GM15510 (cell line): ENCODE data around the gene MAGEA6.
"Not testable (repeated sequence)": the region's sequence is repeated elsewhere in the genome, so short reads cannot be mapped to it uniquely, and the experiment has no call there.

Source experiments
- POLR2A ChIP-seq: IDR thresholded peaks from 3 replicates; pipeline ENCODE4 v1.6.1; 2011; ENCODE audit warnings: borderline replicate concordance; ENCODE audit not compliant: insufficient read length; ENCODE audit errors: extremely low read depth

MAGEA6 gene, protein sequence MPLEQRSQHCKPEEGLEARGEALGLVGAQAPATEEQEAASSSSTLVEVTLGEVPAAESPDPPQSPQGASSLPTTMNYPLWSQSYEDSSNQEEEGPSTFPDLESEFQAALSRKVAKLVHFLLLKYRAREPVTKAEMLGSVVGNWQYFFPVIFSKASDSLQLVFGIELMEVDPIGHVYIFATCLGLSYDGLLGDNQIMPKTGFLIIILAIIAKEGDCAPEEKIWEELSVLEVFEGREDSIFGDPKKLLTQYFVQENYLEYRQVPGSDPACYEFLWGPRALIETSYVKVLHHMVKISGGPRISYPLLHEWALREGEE

DNA sequence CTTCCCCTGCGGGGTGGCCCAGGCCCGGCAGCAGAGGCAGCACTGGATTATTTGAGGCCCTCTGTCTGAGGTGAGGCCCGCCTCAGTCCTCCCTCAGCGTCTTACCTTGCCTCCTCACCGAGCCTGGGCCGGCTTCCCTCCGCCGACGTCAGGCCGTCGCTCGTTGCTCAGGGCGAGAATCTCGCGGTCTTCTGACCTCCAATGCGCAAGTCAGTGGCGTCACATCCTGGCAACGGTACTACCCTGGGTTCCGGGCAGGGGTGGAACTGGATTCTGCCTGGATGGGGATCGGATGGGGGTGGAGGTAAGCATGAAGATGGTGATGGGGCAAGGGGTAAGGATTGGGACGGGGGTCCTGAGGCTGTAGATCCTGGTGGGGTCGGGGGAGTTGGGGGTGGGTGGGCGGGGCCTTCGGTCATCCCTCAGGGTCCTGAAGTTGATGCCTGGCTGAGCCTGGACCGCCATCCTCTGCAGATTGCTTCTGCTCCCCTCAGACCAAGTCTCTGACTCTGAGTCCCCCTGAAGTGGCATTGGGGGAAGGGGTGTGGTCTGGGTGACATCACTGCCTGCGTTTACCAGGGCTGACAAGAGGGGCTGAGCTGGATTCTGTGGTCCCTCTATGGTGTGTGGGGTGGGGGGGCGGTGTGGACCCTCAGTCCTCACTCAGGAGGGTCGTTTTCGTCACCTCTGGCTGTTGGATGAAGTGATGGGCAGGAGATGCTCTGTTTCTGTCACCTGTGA, at the start of gene MAGEA6:
Gene MAGEA6 (minus strand): TSS at position 141 of the 741 bp plus-strand sequence. CDS start 2,039 bp downstream, outside the sequence.
- TF ChIP-seq POLR2A = not testable (repeated sequence)

DNA sequence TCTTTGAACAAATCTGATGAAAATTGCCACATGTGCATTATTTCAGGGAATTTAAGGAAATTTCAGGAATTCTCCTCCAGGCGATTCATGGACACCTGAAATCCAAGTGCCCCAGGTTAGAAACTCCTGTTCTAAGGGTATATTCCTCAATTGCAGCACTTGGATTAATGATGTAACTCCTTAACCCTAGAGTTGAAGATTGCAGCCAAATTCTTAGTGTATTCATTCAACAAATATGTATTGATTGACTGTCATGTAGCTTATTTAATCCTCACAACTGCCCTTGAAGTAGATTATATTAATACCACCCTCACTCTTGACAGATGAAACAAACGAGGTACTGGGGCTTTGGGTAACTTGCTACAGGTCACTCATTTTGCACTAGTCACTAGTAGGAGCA, 49.8 kb upstream of the MAGEA6 start:
- TF ChIP-seq POLR2A = no peak

DNA sequence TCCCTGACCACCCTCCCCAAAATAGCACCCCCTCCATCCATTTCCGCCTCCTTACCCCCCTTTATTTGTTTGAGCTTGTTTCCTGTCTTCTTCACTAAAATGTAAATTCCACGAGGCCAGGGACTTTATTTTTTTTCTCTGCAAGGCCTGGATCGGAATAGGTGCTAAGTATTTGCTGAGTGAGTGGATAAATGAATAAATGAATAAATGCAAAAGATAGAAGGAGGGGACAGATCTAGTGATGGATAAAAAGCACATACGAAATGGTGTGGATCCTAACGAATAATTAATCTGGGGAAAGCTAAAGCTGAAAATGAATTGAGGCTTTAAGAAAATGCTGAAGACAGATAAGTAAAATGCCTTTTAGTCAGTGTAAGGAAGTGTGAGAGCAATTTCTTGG, 48.9 kb upstream of the MAGEA6 start:
- TF ChIP-seq POLR2A = no peak

DNA sequence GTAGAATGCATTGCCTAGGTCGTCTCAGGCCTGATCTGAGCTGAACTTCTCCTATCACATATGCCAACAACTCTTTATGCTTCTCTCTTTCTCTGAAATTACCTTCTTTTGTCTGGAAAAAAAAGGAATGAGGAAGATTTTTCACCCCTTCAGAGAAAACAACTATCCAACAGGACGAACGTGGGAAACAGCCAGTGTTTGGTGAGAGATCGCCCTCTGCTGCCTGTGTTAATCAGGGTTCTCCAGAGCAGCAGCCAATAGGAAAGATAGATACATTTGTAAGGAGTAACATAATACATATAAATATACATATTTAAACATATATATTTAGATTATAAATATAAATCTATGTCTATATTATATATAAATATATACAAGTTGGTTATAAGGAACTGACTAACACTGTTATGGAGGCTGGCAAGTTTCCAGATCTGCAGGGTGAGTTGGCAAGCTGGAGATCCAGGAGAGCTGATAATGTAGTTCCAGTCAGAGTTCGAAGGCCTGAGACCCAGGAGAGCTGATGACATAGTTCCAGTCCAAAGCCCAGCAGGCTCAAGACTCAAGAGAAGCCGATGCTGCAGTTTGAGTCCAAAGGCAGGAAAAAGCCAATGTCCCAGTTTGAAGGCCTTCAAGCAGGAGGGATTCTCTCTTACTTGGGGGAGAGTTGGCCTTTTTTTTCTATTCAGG, 47.7 kb upstream of the MAGEA6 start:
- TF ChIP-seq POLR2A = no peak

DNA sequence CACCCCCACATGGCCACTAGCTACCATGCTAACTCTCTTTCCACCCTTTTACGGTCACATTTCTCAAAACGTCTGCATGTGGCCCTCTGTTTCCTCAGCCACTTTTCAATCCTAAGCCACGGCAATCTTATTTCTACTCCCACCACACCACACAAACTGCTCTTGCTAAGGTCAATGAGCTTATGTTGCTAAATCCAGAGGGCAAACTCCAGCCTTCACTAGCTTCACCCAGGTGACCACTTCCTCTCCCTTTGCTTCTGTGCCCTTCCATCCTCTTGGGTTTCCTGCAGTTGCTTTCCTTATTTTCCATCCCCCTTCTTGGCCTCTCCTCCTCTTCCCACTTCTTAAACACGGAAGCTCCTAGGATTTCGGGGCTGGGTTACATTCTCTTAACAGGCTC, 44.6 kb upstream of the MAGEA6 start:
- no peak for TF ChIP-seq POLR2A

- no peak for TF ChIP-seq POLR2A
These were observed 43.7 kb upstream of the MAGEA6 start for GRCh38 chrX:152813206-152813605.

DNA sequence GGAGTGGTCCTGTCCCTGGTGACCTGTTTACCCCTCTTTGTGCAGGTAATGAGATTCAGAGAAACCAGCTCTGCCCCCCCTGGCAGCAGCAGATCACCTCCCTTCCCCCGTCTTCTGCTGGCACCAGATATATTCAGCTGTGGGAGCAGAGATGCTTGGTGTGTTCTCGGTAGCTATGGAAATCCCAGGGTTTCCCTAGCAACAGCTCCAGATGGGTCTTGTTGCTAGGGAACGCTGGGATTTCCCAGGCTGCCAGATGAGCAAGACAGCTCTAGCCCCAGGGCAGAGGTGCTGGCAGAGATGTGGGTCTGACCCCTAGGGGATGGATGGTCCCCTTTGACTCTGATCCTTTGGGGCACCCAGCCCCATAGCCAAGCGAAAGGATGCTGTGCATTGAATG, 40.9 kb upstream of the MAGEA6 start:
- TF ChIP-seq POLR2A = no peak

- TF ChIP-seq POLR2A = no peak
These were observed 36.5 kb upstream of the MAGEA6 start for GRCh38 chrX:152806035-152806434.

DNA sequence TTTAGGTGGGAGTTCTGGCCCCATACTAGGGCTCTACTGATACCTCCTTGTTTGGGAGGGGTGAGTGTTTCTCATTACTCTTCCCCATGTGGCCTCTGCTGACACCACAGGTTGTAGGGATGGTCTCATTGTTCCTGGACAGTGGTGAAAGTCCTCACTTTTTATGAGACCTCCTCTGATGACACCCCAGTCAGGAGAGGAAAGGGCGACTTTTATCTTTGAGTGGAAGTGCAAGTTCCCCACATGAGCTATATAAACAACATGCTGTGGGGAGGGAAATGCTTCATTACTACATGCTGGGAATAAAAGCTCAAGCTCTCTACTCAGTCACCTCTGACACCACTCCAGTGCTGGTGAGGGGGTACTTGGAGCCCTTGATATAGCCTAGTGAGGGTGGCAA, 29.5 kb upstream of the MAGEA6 start:
- TF ChIP-seq POLR2A = no peak

- TF ChIP-seq POLR2A = not testable (repeated sequence)
These were observed 10.6 kb downstream of the MAGEA6 start, which contains the start of gene CSAG3 for GRCh38 chrX:152758918-152759317. CSAG3 (plus strand) TSS chrX:152759218.

DNA sequence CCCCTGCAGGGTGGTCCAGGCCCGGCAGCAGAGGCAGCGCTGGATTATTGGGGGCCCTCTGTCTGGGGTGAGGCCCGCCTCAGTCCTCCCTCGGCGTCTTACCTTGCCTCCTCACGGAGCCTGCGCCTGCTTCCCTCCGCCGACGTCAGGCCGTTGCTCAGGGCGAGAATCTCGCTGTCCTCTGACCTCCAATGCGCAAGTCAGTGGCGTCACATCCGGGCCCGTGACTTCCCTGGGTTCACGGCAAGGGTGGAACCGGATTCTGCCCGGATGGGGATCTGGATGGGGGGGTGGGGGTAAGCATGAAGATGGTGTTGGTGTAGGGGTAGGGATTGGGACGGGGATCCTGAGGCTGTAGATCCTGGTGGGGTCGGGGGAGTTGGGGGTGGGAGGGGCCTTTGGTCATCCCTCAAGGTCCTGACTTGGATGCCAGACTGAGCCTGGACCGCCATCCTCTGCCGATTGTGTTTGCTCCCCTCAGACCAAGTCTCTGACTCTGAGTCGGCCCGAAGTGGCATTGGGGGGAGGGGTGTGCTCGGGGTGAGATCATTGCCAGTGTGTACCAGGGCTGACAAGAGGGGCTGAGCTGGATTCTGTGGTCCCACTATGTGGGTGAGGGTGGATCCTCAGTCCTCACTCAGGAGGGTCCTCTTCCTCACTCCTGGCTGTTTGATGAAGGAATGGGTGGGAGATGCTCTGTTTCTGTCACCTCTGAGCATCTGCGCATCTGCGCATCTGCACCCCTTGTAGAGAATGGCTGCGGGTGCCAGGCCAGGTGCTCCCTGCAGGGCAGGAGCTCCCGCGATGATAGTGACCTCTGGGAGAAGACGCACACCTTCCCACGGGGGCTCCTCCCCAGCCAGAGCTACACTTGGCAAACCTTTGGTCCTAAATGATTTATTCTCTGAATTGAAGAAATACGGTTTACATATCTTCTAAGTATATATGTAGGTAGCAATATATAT, 15.5 kb downstream of the MAGEA6 start, which contains the start of gene MAGEA2:
Gene MAGEA2 (minus strand): TSS at position 157 of the 965 bp plus-strand sequence. CDS start 2,479 bp downstream, outside the sequence.
- TF ChIP-seq POLR2A = not testable (repeated sequence)

DNA sequence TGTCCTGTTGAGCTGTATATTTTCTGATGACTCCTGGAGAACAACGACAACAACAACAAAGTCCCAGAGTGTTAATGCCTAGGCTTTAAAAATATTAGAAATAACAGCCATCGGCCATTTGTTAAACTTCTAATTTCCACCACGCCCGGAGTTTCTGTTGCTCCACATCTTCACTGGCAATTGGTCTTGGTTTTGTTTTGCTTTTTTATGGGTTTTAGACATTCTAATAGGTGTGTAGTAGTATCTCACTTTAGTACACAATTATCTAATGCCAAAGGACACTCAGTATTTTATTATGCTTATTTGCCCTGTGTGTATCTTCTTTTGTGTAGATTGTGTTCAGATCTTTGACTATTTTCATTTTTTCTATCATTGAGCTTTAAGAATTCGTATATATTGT, 30.9 kb downstream of the MAGEA6 start:
- TF ChIP-seq POLR2A = no peak

DNA sequence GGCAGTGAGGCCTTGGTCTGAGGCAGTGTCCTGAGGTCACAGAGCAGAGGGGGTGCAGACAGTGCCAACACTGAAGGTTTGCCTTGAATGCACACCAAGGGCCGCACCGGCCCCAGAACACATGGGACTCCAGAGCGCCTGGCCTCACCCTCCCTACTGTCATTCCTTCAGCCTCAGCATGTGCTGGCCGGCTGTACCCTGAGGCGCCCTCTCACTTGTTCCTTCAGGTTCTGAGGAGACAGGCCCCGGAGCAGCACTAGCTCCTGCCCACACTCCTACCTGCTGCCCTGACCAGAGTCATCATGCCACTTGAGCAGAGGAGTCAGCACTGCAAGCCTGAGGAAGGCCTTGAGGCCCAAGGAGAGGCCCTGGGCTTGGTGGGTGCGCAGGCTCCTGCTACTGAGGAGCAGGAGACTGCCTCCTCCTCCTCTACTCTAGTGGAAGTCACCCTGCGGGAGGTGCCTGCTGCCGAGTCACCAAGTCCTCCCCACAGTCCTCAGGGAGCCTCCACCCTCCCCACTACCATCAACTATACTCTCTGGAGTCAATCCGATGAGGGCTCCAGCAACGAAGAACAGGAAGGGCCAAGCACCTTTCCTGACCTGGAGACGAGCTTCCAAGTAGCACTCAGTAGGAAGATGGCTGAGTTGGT, 33.5 kb downstream of the MAGEA6 start:
- no peak for TF ChIP-seq POLR2A

GRCh38 chrX:152735101-152735500, 34.4 kb downstream of the MAGEA6 start:
- no peak for TF ChIP-seq POLR2A
